Measurements from ENCODE around the gene PDLIM1.
A peak's percentile ranks its signal among the peaks of the same experiment; 100 is the strongest.

Gene PDLIM1

GRCh38 chr10:95290461-95291364 is at the start of gene PDLIM1:
Gene PDLIM1 (minus strand): TSS chr10:95291003. CDS start chr10:95290915, 88 bp downstream.
- peak; percentile 73 for DNase-seq

GRCh38 chr10:95339863-95340262 is 49.1 kb upstream of the PDLIM1 start:
- no peak for DNase-seq

- DNase-seq, result no peak
Observed at GRCh38 chr10:95337423-95338160, 46.8 kb upstream of the PDLIM1 start.

- no peak for DNase-seq
Observed at GRCh38 chr10:95336702-95337101, 45.9 kb upstream of the PDLIM1 start.

GRCh38 chr10:95335933-95336699 is 45.3 kb upstream of the PDLIM1 start:
- no peak for DNase-seq

- no peak for DNase-seq
Observed at GRCh38 chr10:95334805-95335144, 44.0 kb upstream of the PDLIM1 start.

GRCh38 chr10:95333997-95334804 is 43.4 kb upstream of the PDLIM1 start:
- peak; percentile 96 for DNase-seq

GRCh38 chr10:95332666-95333249 is 42.0 kb upstream of the PDLIM1 start:
- no peak for DNase-seq

- DNase-seq, result no peak
Observed at GRCh38 chr10:95331596-95332130, 40.9 kb upstream of the PDLIM1 start.

- DNase-seq, result no peak
Observed at GRCh38 chr10:95330966-95331453, 40.2 kb upstream of the PDLIM1 start.

- no peak for DNase-seq
Observed at GRCh38 chr10:95329296-95329695, 38.5 kb upstream of the PDLIM1 start.

- DNase-seq, result no peak
Observed at GRCh38 chr10:95328013-95328412, 37.2 kb upstream of the PDLIM1 start.

- DNase-seq, result peak; percentile 24
Observed at GRCh38 chr10:95327367-95327766, 36.6 kb upstream of the PDLIM1 start.

- no peak for DNase-seq
Observed at GRCh38 chr10:95326396-95326795, 35.6 kb upstream of the PDLIM1 start.

- DNase-seq, result no peak
Observed at GRCh38 chr10:95325863-95326262, 35.1 kb upstream of the PDLIM1 start.

GRCh38 chr10:95324436-95325268 is 33.8 kb upstream of the PDLIM1 start:
- no peak for DNase-seq

GRCh38 chr10:95321554-95322301 is 30.9 kb upstream of the PDLIM1 start:
- peak; percentile 51 for DNase-seq

- DNase-seq, result no peak
Observed at GRCh38 chr10:95319239-95319638, 28.4 kb upstream of the PDLIM1 start.

GRCh38 chr10:95315509-95315908 is 24.7 kb upstream of the PDLIM1 start:
- no peak for DNase-seq

Data from EL (cell line).